Activated CD4-positive, alpha-beta T cell treated with anti-CD3 and anti-CD28 coated beads for 48 hours (primary cell): Measurements from ENCODE around the gene ACADVL.
"Not testable (repeated sequence)": the region's sequence is repeated elsewhere in the genome, so short reads cannot be mapped to it uniquely, and the experiment has no call there.

Experiments used
- DNase-seq: peaks from one replicate; pipeline ENCODE4 v3.0.0-alpha.2; 2020

ACADVL gene

DNA sequence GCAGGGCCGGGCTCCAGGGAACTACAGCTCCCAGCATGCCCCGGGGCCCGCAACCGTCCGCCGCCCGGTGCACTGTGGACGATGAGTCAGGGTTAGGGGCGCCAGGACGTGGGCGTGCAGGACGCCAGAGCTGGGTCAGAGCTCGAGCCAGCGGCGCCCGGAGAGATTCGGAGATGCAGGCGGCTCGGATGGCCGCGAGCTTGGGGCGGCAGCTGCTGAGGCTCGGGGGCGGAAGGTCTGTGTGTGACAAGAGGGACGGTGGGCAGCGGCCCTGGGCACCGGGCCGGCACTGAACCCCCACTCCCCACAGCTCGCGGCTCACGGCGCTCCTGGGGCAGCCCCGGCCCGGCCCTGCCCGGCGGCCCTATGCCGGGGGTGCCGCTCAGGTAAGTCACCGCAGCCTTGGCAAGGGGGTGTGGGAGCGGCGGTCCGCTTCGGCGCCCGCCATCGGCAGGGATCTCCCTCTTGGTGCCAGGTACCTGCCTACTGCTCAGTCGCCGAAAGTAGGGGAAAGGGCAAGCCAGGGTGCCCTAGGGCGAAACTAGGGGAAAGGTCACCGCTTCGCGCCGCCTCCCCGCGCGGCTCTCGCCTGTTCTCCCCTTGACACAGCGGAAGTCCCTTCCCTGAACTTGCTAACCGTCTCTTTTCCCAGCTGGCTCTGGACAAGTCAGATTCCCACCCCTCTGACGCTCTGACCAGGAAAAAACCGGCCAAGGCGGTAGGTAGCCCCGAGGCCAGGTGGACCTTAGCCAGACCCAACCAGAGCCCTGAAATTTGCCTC lies at the start of gene ACADVL, which contains the start of gene DLG4:
Gene ACADVL, plus strand, starts transcription at position 127 of the 781 bp plus-strand sequence. Its CDS starts 47 bp downstream, at position 174.
Gene DLG4, minus strand, starts transcription at position 25 of the 781 bp plus-strand sequence.
- peak; percentile 89 for DNase-seq

DNA sequence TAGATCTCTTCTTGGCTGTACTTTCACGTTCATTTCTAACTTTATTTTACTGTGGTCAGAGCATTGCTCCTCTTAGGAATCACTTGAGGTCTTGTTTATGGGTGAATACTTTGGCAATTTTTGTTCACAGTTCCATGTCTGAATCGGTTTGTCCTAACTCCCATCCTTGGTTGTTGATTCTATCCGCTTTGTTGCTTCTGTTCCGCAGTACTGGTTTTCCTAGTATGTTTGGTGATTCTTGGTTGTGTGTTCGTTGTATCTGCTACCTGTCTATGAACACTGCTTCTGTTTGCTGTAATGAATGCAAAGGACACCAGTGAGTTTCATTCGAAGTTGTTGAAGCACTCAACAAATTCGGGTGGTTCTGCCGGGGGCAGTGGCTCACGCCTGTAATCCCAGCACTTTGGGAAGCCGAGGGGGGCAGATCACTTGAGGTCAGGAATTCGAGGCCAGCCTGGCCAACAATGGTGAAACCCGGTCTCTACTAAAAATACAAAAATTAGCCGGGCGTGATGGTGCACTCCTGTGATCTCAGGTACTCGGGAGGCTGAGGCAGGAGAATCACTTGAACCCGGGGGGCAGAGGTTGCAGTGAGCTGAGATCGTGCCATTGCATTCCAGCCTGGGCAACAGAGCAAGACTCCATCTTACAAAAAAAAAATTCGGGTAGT lies 47.1 kb upstream of the ACADVL start:
- DNase-seq: not testable (repeated sequence)

DNA sequence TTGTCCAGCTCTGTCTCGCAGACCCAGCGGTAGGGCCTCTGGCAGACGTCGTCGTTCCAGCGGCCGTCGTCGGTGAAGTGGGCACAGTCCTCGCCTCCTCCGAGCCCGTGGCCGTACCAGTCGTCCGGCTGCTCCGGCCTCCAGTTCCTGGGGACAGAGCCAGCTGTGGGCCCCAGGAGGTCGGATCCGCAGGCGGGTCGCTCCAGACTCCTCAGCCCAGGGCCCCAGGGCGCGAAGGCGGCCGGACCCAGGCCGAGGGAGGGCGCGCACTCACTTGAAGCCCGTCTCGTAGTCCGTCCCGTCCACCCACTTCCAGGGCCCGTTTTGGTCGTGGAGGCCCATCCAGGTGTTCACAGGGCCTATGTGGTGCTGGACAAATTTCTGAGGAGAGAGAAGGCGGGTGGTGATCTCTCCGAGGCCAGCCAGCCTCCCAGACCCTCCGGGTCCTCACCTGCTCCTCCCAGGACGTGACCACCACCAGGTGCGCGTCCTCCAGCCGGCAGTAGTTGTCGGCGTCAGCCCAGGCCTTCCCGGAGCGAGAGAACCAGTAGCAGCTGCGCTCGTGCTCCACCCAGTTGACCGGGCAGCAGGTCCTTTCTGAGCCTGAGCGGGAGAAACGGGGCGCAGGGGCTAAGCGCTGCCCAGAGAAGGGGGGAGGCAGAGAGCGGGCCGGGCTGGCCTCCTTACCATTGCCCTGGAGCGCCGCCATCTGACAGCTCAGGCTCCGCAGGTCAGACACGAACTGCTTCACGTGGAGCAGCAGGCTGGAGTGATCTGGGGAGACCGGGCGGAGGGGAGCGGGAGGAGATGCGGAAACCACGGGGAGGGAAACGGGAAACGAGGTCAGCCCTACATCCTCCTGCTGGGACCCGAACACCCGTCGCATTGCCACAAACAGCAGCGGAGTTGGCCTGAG lies 45.8 kb upstream of the ACADVL start:
- DNase-seq: peak; percentile 71

DNA sequence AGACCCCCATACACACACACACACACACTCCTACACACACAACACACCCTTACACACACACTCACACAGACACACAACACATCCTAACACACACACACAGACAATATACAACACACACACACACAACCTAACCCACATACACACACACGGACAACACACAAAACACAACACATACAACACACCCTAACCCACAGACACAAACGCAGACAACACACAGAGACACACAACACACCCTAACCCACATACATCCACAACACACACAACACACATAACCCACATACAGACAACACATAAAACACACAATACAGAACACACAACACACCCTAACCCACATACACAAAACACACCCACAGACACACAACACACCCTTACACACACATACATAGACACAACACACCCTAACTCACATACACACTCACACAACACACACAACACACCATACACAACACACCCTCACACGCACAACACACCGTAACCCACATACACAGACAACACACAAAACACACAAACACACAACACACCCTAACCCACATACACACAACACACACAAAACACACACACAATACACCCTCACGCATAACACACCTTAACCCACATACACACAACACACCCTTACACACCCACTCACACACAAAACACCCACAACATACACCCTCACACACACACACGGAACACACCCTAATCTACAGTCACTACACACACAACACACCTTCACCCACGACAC lies 45.0 kb upstream of the ACADVL start:
- DNase-seq: no peak

DNA sequence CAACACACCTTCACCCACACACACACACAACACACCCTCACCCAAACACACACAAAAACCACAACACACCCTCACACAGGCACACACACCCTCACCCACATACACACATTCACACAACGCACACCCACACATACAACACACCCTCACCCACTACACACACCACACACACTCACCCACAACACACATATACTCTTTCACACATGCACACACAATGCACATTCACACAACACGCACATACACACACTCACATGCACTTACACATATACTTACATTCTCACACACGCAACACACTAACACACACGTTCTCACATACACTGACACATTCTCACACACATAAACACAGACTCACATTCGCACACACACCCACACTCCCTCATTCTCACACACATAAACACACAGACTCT lies 44.4 kb upstream of the ACADVL start:
- DNase-seq: no peak

DNA sequence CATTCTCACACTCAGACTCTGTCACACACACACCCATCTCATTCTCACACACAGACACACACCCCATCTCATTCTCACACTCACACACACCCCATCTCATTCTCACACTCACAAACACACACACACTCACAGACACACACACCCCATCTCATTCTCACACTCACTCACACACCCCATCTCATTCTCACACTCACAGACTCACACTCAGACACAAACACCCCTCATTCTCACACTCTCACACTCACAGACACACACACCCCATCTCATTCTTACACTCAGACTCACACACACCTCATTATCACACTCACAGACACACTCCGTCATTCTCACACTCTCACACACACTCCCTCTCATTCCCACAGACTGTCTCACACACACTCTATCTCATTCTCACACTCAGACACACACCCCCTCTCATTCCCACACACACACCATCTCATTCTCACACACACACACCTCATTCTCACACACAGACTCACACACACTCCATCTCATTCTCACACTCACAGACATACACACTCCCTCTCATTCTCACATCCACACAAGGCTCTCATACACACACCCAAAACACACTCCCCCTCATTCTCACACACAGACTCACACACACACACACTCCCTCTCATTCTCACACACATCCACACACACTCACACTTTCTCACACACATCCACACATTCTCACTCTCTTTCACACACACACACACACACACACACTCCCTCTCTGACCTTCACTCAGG lies 43.5 kb upstream of the ACADVL start:
- no peak for DNase-seq

DNA sequence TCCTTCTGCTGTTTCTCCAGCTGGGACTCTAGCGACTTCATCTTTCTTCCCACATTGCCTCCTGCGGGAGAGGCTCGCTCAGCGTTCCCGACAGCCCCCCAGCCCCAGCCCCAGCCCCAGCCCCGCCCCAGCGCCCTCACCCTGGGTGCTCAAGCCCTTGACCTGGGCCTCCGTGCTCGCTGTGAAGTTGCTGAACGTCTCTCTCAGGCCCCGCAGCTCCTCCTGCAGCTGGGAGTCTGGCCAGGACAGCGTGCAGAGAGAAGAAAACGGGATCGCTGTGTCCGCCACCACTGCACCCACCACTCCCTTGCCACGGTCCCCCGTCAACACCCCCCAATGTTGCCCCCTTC lies 42.9 kb upstream of the ACADVL start:
- DNase-seq: no peak

DNA sequence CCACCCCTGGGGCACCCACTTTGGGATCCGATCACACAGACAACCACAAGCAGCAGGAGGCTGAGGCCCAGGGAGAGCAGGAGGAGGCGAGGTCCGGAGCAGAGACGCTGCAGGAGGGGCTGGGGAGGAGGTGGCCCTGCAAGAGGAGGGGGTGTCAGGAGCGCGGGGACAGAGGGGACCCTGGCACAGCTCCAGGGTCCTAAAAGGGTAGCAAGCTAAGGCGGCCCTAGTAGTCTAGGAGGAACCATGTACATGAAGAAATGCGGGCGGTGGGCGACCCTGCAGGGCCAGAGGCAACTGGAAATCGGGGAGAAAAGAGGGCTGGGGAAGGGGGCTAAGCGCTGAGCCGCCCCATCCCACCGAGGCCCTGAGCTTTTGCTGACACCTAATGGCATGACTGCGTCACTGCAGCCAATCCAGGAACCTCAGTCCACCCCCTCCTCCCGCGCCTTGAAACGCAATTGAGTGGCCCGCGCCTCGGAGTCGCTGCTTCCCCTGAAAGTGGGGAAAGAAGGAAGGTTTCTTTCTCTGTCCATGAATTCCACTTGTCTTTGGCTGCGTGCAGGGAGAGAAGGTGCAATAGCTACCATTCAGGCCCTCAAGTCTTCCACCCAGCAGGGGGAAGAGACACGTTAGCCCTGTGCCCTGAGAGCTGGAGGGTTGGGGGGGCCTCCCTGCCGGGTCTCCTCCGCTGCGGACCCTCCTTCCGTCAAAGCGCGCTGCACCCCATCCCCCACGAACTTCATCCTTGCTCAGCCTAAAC lies 42.4 kb upstream of the ACADVL start:
- DNase-seq: peak; percentile 76

DNA sequence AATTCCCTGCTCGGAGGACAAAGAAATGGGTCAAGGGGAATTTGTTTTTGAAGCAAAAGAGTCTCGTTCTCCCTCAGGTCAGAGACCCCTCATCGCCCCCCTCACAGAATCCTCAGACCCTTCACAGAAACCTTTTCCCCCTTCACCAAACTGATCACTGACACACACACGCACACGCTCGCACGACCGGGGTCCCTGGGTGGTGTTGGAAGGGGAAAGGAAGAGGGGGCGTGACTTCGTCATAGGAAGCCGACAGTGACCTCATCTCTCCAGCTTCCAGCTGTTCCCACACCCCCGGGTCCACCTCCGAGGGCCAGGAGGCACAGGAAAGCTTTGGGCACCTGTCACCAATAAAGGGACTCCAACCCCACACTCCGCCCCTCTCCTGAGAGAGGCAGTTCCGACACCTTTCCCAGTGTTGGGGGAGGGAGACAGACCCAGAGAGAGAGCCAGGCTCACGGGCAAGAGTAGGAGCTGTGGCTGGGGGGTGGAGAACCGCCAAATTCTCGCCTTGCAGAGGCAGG lies 41.7 kb upstream of the ACADVL start:
- no peak for DNase-seq

DNA sequence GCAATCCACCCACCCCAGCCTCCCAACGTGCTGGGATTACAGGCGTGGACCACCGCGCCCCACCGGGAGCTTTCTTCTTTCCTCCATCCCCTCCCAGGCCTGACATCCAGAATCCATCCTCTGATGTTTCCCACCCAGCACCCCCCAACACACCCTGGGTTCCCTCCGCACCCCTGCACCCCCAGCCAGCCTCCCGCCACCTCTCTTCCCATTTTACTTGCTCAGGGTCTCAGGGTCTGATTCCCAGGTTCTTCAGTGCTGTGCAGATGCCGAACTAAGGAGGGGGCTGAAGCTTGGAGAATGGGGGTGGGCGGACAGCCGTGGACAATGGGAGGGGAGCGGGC lies 40.8 kb upstream of the ACADVL start:
- DNase-seq: no peak

DNA sequence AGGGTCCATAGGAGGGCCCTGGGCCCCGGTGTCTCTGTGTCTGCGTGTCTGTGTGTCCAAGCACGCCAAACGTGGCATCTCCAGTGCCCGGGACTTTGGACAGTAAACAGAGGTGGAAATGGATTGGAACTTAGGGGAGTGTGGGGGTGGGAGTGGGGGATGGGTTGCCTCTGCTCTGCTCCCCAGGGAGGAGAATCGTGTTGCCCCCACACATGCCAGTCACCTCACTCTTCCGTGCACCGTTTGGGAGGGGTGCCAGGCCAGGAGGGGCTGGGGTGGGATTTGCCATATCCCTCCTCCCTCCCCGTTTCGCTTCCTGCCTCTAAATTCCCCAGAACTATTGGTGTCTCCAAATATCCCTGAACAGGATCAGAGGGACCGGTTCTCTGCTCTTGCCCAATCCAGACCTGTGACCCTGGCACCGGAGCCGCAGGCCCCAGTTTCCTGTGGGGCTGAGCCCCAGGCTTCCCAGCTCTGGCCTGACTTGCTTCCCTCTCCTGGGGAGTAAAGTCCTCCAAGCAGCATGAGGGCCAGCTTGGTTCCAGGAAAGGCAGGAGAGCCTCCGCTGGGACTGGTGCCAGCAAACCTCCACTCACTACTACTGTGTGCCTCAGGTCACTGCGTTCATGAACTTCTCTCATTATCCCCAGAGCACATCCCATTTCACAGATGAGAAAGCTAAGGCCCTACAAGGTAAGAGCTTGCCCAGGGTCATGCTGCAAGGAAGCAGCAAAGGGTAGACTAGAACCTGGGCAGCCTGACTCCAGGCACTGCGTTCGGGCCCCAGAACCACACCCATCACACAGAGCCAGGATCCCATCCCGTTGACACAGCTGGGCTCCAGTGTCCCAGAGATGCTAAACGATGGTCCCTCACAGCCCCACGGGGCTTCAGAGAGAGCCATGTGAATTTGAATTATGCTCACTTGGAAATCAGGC lies 40.2 kb upstream of the ACADVL start, which contains the start of gene ASGR1:
Gene ASGR1, minus strand, starts transcription at position 54 of the 938 bp plus-strand sequence. CDS start 807 bp downstream, outside the sequence.
- no peak for DNase-seq

DNA sequence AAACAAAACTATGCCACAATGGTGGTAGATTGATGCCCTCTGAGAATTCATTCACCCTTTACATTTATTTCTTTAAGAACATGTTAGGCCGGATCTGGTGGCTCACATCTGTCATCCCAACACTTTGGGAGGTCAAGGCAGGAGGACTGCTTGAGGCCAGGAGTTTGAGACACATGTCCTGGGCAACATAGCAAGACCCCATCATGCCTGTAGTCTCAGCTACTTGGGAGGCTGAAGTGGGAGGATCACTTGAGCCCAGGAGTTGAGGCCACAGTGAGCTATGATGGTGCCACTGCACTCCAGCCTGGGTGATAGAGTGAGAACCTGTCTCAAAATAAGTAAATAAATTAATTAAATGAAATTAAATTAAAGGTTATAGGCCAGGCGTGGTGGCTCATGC lies 37.6 kb upstream of the ACADVL start:
- not testable (repeated sequence) for DNase-seq

DNA sequence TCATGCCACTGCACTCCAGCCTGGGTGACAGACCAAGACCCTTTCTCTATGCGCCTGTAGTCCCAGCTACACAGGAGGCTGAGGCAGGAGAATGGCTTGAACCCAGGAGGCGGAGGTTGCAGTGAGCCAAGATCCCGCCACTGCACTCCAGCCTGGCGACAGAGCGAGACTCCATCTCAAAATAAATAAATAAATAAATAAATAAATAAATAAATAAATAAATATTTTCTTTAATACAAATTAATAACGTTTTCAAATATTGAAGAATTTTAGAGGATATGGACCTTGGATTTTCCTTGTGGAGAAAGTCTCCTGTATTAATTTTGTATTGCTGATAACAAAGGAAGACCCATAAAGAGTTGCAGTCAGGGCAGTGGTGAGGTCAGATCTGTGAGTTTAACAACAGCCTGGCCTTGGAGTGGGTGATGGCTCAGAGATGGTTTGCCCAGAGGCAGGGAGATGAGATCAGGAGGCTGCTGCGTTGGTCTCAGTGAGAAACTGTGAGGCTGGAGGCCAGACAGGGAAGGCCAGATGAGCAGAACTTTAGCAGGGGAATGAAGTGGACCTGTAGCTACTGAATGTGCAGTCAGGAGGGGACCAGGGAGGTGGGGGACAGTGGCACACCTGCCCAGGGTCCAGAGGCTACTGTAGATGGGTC lies 36.2 kb upstream of the ACADVL start:
- no peak for DNase-seq

DNA sequence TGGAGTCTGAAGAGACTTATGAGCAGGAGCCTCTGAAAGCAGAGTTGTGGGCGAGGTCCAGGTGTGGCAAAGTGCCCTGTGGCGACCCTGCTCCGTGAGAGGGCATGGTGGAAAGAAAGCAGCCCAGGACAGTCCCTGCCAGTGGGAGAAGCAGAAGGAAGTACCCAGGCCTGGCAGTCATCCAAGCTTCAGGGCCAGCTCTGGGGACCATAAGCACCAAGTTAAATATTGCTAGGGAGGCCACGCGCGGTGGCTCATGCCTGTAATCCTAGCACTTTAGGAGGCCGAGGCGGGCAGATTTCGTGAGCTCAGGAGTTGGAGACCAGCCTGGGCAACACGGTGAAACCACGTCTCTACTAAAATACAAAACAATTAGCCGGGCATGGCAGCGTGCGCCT lies 35.6 kb upstream of the ACADVL start:
- no peak for DNase-seq

DNA sequence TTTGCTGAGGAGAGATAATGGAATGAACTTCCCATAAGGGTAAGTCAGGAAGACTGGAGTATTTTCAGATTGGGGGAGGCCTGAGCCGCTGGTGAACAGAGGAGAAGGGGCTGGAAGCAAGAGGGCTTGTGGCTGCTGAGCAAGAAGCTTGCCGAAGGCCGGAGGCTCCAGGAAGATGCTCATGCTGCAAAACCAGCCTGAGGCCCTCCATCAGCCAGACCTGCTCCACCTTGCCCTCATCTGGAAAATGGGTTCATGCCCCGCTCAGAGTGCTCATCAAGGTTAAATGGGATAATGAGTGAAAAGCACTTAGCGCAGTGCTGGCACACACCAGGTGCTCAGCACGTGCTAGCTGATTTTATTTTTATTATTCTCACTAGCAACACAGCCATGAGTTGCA lies 35.1 kb upstream of the ACADVL start:
- DNase-seq: no peak

DNA sequence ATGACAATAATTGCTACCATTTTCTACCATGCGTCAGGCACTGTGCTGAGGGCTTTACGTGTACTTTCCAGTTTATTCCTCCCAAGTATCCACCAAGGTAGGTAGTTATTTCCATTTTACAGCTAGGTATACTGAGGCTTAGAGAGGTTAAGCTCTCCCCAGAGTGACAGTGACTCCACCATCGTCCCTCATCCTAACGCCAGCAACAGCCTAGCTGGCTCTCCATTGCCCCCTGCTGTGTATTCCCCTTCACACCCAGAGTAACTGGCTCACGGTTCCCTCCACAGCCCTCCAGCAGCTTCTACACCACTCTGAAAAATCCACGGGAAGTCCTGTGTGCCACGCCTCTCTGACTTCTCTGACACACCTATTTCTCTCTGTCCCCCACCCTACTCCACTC lies 33.5 kb upstream of the ACADVL start:
- DNase-seq: no peak

DNA sequence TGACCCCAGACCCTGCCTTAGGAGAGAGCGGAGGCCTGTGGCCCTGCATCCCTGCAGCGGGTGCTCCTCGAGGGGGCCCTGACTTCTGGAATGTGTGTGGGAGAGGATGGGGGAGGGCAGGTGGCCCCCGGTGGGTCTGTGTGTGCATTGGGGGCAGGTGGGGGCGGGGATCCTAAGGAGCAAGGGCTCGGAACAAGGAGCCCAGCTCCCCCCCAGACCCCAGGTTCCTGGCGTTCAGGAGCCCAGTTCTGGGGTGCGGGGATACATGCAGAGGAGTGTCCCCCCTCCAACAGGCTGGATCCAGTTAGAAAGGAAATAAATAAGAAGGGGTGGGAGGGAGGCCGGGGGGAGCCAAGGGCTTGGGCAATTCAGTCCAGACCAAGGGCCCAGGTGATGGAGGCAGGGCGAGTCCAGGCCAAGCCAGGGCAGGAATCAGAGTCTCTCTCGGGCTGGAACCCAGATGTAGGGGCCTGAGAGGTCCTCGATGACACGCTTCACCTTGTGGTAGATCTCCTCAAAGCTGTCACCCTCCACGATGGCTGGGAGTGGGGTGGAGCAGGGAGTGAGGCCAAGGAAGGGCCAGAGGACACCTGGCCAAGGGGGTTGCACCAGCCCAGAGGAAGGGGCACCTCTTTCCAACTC lies 29.3 kb upstream of the ACADVL start:
- DNase-seq: no peak

DNA sequence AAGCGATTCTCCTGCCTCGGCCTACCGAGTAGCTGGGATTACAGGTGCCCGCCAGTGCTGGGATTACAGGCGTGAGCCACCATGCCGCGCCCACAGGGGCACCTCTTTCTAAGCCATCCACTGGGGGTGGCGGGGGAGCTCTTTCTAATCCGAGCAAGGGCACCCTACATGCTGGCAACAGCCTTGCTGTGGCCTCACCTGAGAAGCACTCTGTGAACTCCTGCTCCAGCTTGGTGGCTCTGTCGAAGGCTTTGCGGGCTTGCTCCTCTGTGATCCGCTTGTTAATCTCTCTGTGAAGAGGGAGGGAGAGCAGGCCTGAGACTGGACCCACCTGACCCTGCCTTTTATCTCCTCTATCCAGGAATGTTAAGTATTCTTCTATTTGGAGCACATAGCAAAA lies 28.7 kb upstream of the ACADVL start:
- no peak for DNase-seq
